ENCODE results near the gene RPUSD1. TPM values are rescaled to one million over a fixed set of nuclear protein-coding genes. Genes with fewer than 3 reads are reported as not detected.

RPUSD1 gene
- polyA plus RNA-seq, 3 donors, result 29.5 to 38.1 (median 31.5) TPM

- no peaks in the 10 kb centered on the region for H4K20me1 ChIP-seq (ENCODE audit: insufficient read depth, low read length)
- no peak overlapping the region for H3K4me2 ChIP-seq (replicated peaks; ENCODE audit: extremely low read depth, low read length, poor library complexity, severe bottlenecking)
- no peak overlapping the region for H2AFZ ChIP-seq (ENCODE audit: insufficient read depth, low read depth, low read length, poor library complexity, severe bottlenecking)
- intact Hi-C loops (cut with micrococcal nuclease), result no loop called here
- no peaks in the 10 kb centered on the region for H3K36me3 Mint-ChIP-seq
- peaks cover 0 to 2% (median 1%) of the 10 kb centered on the region in 3 donors for H3K27me3 Mint-ChIP-seq (ENCODE audit: low read depth in 3 of 3)
- H3K9me3 Mint-ChIP-seq, result no peaks in the 10 kb centered on the region
- DNase-seq, result no peak
- no peak overlapping the region for H3K4me3 ChIP-seq (replicated peaks in 1 of 3; ENCODE audit: low read depth in 2 of 3, low read length in 3 of 3)
- no peak overlapping the region for H3K27ac Mint-ChIP-seq
- H3K36me3 ChIP-seq (replicated peaks in 1 of 2; ENCODE audit: control insufficient read depth in 1 of 2, insufficient read depth in 2 of 2, low read length in 2 of 2), result no peaks in the 10 kb centered on the region
- H3K9ac ChIP-seq (ENCODE audit: insufficient read depth, low read length, poor library complexity, severe bottlenecking), result no peak overlapping the region
- WGBS (ENCODE audit: insufficient coverage), result 97% methylated on average over 8 of the region's 17 CpGs
- peaks cover 5 to 6% of the 10 kb centered on the region in 2 donors for H3K4me1 ChIP-seq (ENCODE audit: control insufficient read depth in 1 of 2, insufficient read depth in 2 of 2, low read length in 2 of 2)
- TF ChIP-seq CTCF (IDR thresholded peaks at IDR 0.05), result no peak
- H3K4me3 Mint-ChIP-seq, result no peak overlapping the region
- H3K27me3 ChIP-seq (ENCODE audit: control insufficient read depth in 2 of 2, insufficient read depth in 2 of 2, low read length in 2 of 2), result no peaks in the 10 kb centered on the region
- no peaks in the 10 kb centered on the region for H3K79me2 ChIP-seq (ENCODE audit: insufficient read depth, low read length)
- H3K4me1 Mint-ChIP-seq, result peaks cover 4% of the 10 kb centered on the region
- H3K27ac ChIP-seq (ENCODE audit: low read depth in 1 of 2, low read length in 2 of 2), result no peak overlapping the region
- H3K9me3 ChIP-seq (replicated peaks in 1 of 2; ENCODE audit: control insufficient read depth in 1 of 2, insufficient read depth in 1 of 2, low read length in 2 of 2), result no peaks in the 10 kb centered on the region
These were observed 25.4 kb downstream of the RPUSD1 start for GRCh38 chr16:762595-763268.

- no peaks in the 10 kb centered on the region for H3K9me3 Mint-ChIP-seq
- DNase-seq, result no peak
- Histone ChIP-seq H2AFZ (ENCODE audit: insufficient read depth, low read depth, low read length, poor library complexity, severe bottlenecking) (no peak overlapping the region), H3K9me3 (replicated peaks in 1 of 2; ENCODE audit: control insufficient read depth in 1 of 2, insufficient read depth in 1 of 2, low read length in 2 of 2) (no peaks in the 10 kb centered on the region), H3K4me1 (ENCODE audit: control insufficient read depth in 1 of 2, insufficient read depth in 2 of 2, low read length in 2 of 2) (peaks cover 14% of the 10 kb centered on the region in 2 donors), H3K27ac (ENCODE audit: low read depth in 1 of 2, low read length in 2 of 2) (no peak overlapping the region), H4K20me1 (ENCODE audit: insufficient read depth, low read length) (no peaks in the 10 kb centered on the region), H3K36me3 (replicated peaks in 1 of 2; ENCODE audit: control insufficient read depth in 1 of 2, insufficient read depth in 2 of 2, low read length in 2 of 2) (no peaks in the 10 kb centered on the region), H3K4me2 (replicated peaks; ENCODE audit: extremely low read depth, low read length, poor library complexity, severe bottlenecking) (no peak overlapping the region), H3K4me3 (replicated peaks in 1 of 3; ENCODE audit: low read depth in 2 of 3, low read length in 3 of 3) (no peak overlapping the region), H3K27me3 (ENCODE audit: control insufficient read depth in 2 of 2, insufficient read depth in 2 of 2, low read length in 2 of 2) (no peaks in the 10 kb centered on the region), H3K9ac (ENCODE audit: insufficient read depth, low read length, poor library complexity, severe bottlenecking) (no peak overlapping the region), H3K79me2 (ENCODE audit: insufficient read depth, low read length) (no peaks in the 10 kb centered on the region)
- intact Hi-C loops (cut with micrococcal nuclease), result no loop called here
- H3K27ac Mint-ChIP-seq, result no peak overlapping the region
- H3K27me3 Mint-ChIP-seq (ENCODE audit: low read depth in 3 of 3), result peaks cover 0 to 3% (median 2%) of the 10 kb centered on the region in 3 donors
- H3K4me1 Mint-ChIP-seq, result peaks cover 13% of the 10 kb centered on the region
- TF ChIP-seq CTCF (IDR thresholded peaks at IDR 0.05), result no peak
- WGBS (ENCODE audit: insufficient coverage), result 91% methylated on average over 16 of the region's 22 CpGs
- H3K36me3 Mint-ChIP-seq, result no peaks in the 10 kb centered on the region
- no peak overlapping the region for H3K4me3 Mint-ChIP-seq
These were observed 26.3 kb downstream of the RPUSD1 start for GRCh38 chr16:761625-762513.

Data from CD14-positive monocyte (primary cell).